Activated T-cell treated with anti-CD3 and anti-CD28 coated beads for 24 hours (primary cell): ENCODE data around the gene NPHP1.
"Not testable (repeated sequence)": the region's sequence is repeated elsewhere in the genome, so short reads cannot be mapped to it uniquely, and the experiment has no call there.

Experiments used
- DNase-seq: peaks from one replicate; pipeline ENCODE4 v3.0.0-alpha.2; 2020; ENCODE audit warnings: low read depth

NPHP1 gene

DNA sequence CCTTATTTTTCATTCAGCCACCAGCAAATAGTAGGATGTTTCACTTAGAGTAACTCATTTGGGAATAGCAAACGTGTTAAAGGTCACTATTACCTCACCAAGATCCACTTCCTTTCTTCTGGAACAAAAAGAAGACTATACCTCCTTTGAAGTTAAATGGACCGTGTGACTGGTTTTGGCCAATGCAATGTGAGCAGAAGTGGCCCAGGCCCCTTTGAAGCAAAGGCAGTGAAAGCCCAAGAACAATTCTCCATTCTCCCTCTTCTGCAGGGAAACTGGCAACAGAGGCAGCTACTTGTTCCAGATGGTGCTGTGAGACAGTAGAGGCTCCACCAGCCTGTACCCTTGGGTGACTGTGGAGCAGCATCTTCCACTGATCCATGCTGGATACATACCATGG lies 77.9 kb downstream of the NPHP1 start:
- no peak for DNase-seq

DNA sequence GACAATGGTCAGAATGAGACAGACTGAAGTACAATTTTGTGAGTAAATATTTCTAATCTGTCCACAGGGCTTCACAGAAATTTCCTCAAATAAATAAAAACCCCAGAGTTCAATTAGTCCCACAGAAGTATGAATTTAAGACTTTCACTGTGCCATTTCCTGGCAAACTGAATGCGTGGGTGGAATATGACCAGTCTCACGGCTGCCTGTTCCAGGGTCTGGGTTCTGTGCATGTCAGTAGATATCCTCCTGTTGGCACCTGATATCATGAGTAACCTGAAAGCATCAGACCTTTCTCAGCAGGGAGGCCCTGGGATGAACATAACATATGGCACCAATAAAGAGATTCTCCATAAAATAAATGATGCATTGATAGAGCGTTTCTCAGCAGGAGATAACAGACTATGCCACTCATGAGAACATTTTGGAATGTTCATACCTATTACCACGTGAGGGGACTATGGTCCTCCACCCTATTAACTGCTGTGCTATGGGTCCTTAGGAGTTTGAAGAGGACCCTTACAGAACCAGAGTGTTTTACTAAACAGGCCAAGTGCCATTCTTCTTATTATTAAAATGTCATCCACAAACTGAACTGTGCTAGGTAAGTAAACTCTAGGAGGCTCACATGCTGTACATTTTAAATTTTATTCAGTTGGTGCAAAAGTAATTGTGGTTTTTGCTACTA lies 78.6 kb downstream of the NPHP1 start:
- no peak for DNase-seq

DNA sequence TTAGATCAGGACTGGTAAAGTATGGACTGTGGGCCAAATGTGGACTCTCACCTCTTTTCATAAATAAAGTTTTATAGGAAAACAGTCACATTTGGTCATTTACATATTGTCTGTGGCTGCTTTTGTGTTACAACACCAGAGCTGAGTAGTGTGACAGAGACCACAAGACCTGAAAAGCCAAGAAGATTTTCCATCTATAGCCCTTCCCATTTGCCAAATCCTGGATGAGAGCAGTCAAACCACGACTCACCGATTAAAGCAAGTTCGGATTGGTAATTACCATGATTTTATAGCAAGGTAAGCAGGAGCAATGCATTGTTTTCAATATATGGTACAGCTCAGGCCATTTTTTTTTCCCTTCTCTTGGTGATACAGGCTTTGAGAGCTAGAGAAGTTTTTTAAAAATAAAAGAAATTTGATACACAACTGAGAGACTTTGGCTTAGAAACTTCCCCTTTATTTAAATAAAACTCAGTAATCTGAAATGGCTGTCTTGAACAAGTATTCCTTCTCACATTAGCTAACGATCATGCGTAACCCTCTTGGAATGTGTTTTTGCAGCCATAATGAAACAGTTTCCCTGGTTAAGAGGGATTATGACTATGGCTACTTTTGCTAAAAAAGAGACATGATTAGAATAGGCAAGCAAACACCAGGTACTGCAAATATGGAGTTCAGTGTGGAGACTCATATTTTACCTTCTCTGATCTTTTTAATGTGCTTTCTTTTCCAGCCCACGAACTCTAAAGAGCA lies 79.7 kb downstream of the NPHP1 start:
- no peak for DNase-seq

DNA sequence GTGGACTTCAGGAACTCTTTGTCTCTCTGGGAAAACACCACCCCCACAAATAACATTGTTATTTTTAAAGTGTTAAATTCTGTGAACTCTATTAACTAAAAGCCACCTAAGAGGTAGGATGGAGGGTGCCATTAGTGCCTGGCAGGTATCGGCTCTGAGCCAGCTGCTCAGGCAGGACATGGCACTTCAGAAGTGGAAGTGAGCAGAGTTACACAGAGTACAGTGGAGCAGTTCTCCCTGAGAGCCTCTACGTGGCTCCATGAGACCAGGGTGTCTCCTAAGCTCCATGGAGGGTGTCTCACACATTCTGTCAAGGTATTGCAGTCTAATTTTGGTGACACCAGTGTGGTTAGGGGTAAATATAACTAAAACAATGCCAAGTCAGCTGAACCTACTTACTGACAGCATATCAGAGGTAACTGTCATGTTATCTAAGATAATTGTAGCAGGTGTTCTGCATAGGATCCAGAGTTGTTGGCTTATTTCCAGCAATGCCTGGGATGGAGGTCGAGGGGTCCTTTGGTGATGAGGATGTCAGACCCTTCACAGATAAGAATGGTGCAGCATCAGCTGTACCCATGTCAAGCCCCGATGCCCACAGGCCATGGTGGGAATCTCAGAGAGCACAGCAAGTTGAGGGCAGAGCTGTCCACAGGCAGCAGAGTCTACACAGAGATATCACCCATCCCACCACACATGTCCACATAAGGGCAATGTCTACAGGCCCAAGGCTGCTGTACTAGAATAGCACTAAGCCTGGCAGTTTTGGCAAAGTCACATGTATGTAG lies 80.6 kb downstream of the NPHP1 start:
- DNase-seq: no peak

DNA sequence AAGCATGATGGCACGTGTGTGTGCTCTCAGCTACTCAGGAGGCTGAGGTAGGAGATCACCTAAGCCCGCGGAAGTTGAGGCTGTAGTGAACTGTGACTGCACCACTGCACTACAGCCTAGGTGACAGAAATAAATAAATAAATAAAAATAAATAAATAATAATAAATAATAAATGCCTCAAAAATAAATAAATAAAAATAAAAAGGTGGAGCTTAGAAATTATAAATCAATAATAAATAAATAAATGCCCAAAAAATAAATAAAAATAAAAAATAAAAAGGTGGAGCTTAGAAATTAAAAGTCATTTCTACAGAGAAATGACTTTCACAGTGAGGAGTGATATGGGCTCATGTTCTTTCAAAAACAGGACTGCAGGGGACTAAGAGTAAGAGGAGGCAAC lies 83.2 kb downstream of the NPHP1 start:
- no peak for DNase-seq

DNA sequence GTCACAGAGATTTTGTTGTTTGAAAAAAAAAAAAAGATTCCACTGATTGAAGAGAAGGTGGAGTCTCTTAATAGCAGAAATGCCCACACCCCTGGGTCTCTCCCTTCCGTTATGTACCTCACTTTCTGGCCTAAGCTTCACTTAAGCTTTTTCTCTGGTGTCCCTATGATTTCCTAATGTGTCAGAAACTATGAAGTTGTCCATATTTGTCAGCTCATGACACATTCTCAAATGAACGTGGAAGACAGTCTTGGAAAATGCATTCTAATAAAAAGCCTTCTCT lies 83.8 kb downstream of the NPHP1 start:
- DNase-seq: no peak

DNA sequence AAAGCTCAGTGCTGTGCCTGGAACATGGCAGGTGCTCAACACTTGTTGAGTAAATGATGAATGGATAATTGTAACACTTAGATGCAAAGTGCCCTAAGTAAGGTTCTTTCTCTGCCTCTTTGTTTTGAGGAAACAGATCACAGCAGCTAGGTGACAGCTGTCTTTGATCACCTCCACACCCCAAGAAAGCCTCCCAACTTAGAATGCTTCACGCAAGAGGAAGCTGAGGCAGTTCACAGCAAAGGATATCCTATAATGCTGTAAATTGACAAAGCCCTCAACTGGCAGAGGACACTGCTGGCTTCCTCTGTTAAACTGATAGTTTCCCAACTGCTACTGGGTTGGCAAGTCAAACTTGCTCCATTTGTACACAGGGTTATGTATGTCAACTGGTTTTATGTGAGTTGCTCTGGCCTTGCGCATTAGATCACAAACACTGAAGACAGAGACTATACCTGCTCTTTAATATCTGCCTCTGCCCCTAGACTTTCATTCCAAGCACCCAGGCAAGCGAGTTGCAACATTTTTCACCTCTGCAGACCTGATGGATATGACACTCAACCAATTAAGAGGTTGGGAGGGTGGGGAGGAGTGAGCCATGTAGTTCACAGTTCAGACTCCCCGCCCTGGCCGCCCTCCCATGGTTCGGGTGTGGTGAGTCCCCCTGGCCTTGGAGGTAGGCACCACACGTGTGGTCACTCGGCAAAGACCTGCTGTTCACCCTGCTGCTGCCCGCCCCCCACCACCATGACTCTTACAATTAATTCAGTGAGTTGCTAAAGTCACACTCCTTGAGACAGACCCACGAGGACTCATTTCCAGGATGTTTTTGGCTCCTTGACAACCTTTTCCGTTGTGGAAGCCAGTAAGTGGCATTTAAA lies 84.4 kb downstream of the NPHP1 start:
- no peak for DNase-seq

DNA sequence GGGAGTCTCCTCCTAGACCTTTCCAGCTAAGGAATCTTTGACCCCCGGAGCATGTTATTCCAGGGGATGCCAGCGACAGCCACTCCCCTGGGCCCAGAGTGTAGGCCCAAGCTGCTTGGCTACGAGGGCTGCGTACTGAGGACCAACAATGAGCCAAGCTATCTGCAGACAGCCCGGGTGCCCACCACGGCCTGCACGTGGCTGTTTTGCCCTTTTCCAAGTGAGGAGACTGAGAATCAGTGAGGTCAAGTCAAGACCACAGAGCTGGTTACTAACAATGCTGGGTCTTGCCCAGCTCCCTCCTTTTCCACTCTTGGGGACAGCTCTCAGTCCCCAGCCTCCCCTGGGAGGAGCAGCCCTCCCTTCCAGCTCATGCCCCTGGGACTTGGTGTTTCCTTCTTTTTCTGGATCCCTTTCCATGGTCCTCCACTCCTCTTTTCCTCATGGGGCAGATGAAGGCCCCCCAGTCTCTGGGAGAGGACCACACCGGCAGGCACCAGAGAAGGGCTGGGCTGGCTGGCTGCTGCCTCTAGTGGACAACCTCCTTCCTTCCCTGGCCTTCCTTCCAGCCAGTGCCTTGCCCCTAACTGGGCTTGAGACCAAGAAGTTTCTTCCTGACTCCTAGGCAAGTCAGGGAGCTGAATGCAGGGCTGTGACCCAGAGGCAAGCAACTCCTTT lies 88.6 kb downstream of the NPHP1 start:
- DNase-seq: no peak

DNA sequence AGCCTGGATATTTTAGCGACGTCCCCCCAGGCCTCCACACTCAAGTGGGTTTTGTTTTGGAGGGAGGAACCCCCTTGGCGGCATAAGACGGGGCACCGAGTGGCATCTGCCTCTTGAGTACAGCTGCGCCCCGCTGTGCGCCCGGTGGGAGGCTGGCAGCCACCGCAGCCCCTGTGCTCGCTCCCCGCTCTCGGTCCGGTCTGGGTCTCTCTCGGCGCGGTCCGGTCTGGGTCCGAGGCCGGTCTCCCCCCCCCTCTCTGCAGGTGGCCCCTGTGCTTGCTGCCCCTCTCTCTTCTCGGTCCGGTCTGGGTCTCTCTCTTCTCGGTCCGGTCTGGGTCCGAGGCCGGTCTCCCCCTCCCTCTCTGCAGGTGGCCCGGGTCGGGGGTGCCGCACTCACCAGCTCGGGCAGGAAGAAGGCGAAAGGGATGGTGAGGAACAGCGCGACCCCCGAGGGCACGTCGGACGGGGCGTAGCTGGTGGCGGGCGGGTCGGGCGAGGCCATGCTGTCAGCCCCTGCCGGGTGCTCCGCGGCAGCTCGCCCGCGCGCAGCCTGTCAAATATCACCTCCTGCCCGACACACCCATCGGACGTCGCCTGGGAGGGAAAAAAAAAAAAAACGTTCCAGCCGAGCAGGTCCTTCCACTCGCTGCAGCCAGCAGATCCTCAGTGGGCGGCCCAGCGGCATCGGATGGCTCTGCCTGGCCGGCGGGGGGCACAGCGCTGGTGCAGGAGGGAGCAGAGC lies 89.4 kb downstream of the NPHP1 start, which contains the start of gene MALL:
TSS of gene MALL (minus strand) at position 532 of the 742 bp plus-strand sequence. CDS start at position 502, 30 bp downstream.
- no peak for DNase-seq

DNA sequence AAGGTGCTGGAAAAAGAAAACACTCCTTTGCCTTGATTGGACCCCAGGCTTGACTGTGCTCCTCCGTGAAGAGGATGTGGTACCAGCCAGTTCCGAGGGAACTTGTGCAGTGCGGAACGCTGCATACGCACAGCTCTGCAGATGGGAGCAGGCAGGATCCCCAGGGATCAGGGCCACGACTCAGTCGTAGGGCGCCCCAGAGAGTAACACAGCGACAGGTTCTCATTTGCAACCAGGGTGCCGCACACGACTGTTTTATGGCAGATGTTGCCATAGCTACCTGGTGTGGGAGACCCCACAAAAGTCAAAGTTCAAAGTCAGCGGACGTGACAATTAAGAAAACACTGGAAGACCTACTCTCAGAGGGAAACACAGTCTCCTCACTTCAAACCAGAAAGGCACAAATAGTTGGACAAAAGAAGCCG lies 90.0 kb downstream of the NPHP1 start:
- no peak for DNase-seq

DNA sequence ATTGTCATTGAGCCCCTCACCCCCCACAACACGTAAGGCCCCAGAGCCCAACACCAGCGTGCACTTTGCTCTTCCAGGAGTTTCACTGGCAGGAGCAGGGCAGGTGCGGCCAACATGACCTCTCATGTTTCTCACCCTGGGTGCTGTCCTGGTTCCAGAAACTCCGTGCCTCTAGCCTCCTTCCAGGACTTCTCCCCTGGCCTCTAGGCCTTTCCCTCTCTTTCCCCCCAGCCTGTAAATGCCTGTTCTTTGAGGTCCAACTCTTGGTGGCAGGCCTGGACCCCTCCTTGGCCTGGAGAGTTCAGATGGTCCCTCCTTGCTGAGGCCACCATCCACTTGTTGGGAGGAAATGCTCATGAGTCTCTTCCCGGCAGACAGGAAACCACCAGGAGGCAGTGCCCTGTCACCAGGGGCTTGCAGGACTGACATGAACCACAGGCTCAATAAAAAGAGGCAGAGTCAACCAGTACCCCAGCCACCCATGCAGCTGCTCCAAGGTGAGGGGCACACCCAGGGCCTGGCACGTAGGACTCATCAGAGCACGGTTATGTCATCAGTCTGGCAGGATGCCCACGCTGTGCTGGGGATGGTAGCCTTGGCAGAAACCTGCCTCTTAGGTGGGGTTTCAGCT lies 90.7 kb downstream of the NPHP1 start:
- no peak for DNase-seq

DNA sequence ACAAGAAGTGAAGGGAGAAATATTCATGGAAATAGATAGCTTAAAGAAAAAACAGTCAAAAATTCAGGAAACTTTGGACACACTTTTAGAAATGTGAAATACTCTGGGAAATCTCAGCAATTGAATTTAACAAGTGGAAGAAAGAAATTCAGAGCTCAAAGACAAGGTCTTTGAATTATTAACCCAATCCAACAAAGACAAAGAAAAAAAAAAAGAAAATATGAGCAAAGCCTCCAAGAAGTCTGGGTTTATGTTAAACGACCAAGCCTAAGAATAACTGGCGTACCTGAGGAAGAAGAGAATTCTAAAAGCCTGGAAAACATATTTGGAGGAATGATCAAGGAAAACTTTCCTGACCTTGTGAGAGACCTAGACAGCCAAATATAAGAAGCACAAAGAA lies 96.5 kb downstream of the NPHP1 start:
- DNase-seq: not testable (repeated sequence)

DNA sequence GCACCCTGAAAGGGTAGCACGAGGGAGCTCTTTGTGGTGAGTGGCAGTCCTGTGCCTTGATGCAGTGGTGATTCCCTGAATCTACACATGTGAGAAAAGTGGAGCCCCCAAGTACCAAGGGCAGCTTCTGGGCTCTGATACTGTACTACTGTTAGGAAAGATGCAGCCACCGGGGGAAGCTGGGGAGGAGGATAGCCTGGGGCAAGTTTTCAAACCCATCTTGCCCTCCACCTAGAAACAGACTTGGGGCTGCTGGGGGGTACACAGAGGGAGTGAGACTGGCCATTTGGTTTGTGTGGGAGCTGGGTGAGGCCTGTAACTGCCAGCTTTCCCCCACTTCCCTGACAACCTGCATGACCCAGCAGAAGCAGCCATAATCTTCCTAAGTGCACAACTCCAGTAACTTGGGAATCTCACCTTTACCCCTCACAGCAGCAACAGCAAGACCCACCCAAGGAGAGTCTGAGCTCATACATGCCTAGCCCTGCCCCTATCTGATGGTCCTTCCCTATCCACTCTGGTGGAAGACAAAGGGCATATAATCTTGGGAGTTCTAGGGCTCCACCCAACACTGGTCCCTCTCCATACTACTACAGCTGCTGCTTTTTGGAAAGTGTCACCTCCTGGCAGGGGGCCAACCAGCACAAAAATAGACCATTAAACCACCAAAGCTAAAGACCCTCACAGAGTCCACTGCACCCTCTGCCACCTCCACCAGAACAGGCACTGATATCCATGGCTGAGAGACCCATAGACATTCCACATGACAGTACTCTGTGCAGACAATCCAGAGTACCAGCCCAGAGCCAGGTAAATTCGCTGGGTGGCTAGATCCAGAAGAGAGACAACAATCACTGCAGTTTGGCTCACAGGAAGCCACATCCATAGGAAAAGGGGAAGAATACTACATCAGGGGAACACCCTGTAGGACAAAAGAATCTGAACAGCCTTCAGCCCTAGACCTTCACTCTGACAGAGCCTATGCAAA lies 97.4 kb downstream of the NPHP1 start:
- no peak for DNase-seq

DNA sequence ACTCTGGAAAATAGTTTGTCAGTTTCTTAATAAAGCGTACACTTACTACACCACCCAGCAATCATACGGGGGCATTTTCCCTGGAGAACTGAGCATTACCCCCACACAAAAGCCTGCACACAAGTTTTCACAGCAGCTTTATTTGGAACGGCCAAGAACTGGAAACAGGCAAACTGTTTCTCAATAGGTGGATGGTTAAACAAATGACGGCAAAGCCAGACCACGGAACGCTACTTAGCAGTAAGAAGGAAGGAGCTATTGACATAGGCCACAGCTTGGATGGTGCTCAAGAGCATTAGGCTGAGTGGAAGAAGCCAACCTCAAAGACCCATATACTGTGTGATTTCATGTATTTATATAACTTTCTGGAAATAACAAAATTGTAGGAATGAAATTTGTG lies 98.2 kb downstream of the NPHP1 start:
- no peak for DNase-seq

DNA sequence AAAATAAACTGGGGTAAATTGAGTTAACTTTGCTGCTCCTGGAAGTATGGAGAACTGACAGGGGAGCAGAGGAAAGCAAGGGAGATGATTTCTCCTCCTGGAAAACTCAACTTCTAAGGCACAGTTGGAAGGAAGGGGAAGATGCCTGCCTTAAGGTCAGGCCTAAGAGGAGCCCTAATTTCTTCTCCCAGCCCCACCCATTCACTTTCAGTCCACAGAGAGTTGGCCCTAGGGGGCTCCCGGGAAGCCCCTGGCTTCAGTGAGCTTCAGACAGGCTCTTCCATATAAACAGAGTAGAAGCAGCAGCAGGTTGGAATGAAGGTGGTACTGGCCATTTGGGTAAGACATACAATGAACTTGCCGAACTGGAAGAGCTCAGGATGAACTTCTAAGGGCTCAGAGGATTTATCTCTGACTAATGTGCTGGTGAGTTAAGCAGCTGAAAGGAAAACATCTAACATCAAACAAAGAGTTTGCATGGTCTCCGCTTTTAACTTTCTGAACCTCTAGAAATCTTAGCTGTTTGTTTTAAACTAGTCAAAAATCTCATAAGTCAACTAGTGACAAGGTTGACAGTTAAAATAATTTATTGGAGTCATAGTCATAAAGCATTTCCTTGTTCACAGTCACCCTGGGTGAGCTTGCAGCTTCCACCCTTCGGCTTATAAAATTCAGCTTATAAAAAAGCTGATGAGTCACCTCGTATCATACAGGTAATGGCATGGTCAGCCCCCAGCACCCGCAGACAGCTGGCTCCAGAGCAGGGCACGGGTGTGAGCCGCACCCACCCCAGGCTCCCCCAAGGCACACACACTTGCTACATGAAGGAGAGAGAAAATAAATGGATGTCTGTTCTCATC lies 99.0 kb downstream of the NPHP1 start:
- no peak for DNase-seq

DNA sequence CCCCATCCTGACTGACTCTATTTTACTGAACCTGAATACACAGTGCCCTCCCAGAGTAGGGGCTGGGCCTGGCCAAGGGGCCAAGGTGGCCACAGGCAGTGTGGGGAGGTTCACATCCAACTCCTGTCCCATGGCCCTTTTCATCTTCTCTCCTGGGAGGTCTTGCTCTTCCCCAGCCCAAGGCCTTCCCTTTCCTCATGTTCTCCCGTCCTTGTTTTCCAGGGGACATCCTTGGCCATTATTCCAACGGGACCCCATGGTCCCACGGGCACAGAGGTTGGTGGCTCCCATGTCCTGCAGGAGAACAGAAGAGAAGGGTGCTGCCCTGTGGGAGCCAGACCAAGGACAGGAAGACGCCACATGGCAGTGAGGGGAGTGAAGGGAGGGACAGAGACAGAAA lies 99.6 kb downstream of the NPHP1 start:
- DNase-seq: no peak

DNA sequence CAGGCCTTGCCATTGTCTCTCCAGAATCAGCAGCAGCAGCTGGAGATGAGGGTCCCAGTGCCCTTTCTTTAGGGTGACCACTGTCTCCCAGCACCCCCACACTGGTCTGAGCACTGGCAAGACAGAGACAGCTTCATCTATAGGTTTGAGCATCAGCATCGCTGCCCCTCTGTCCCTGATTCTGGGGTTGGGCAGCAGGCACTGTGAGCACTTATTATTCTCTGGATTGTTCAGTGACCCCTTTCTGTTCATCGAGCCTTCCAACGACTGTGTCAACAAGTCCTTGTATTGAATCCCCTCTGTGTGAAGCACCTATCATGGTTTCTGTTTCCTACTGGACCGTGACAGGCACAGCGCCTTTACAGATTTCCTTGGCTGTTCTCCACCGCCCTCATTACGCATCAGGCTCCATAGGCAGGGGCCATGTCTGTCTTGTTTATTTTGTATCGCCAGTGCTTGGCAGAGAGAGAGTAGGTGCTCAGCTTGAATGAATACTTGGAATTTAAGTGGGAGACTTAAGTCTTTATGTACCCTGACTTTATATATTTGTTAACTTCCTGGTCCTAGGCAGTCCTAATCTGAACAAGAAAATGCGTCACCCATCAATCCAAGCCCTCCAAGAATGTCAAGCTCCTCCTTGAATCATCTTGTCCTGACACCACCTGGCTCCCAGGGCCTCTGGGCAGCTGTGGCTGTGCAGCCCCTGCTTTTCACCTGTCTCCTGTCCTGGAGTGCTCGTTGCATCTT lies 100.6 kb downstream of the NPHP1 start:
- no peak for DNase-seq
